Nephron (organoid): ENCODE data around the gene RHCG.

Experiments
- H3K27ac Mint-ChIP-seq, 3 experiments: 2 replicates each; pipeline ENCODE4 v1.8.0; 2020; ENCODE audit warnings: mixed read lengths in 3 of 3, mild to moderate bottlenecking in 2 of 3, moderate library complexity in 1 of 3
- H3K27me3 Mint-ChIP-seq: 2 replicates; pipeline ENCODE4 v1.8.0; 2021; ENCODE audit warnings: low read depth, mild to moderate bottlenecking, moderate library complexity, mixed read lengths
- H3K36me3 Mint-ChIP-seq: 2 replicates; pipeline ENCODE4 v1.8.0; 2020; ENCODE audit warnings: low read depth, mixed read lengths
- H3K4me1 Mint-ChIP-seq: 2 replicates; pipeline ENCODE4 v1.8.0; 2020; ENCODE audit warnings: mixed read lengths
- H3K4me3 Mint-ChIP-seq, 3 experiments: 2 replicates each; pipeline ENCODE4 v1.8.0; 2020; ENCODE audit warnings: mild to moderate bottlenecking in 3 of 3, mixed read lengths in 3 of 3, moderate library complexity in 2 of 3
- H3K9me3 Mint-ChIP-seq: 2 replicates; pipeline ENCODE4 v1.8.0; 2020; ENCODE audit warnings: mixed read lengths
- TF ChIP-seq, protein P1 (sequence below), 3 experiments: fragments of 200-600 bp; sonication (generic); IDR thresholded peaks; one replicate each; pipeline ENCODE4 v1.5.0; 2021; ENCODE audit warnings: antibody characterized with exemption in 3 of 3; ENCODE audit not compliant: unreplicated experiment in 3 of 3

RHCG gene

DNA sequence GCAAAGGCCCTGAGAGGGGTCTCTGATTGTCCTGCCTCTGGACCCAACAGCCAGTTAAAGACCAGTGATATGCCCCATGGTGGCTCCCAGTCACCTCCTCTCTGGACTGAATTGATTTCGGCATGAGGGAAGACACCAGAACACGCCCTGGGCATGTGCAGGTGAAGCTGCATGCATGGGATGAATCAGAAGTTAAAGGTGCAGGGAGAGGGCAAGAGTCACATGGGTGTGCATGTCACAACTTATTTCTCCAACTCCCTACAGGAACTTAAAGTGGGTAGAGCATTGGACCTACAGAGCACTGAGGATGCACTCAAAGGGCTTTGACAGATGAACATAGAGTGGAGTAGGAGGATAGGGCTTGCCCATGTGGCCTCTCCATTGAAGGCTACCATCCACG lies 16.9 kb upstream of the RHCG start:
- Mint-ChIP-seq H3K4me1 (no peaks in the 10 kb centered on the region), H3K36me3 (no peaks in the 10 kb centered on the region), H3K27me3 (peaks cover 62% of the 10 kb centered on the region), H3K4me3 (no peak overlapping the region), H3K27ac (no peak overlapping the region), H3K9me3 (no peaks in the 10 kb centered on the region)
- TF ChIP-seq, protein P1, sequence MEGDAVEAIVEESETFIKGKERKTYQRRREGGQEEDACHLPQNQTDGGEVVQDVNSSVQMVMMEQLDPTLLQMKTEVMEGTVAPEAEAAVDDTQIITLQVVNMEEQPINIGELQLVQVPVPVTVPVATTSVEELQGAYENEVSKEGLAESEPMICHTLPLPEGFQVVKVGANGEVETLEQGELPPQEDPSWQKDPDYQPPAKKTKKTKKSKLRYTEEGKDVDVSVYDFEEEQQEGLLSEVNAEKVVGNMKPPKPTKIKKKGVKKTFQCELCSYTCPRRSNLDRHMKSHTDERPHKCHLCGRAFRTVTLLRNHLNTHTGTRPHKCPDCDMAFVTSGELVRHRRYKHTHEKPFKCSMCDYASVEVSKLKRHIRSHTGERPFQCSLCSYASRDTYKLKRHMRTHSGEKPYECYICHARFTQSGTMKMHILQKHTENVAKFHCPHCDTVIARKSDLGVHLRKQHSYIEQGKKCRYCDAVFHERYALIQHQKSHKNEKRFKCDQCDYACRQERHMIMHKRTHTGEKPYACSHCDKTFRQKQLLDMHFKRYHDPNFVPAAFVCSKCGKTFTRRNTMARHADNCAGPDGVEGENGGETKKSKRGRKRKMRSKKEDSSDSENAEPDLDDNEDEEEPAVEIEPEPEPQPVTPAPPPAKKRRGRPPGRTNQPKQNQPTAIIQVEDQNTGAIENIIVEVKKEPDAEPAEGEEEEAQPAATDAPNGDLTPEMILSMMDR (IDR thresholded peaks at IDR 0.05; ENCODE audit: unreplicated experiment in 3 of 3), result no peak

- H3K9me3 Mint-ChIP-seq, result no peaks in the 10 kb centered on the region
- peaks cover 62% of the 10 kb centered on the region for H3K27me3 Mint-ChIP-seq
- TF ChIP-seq, protein P1 (IDR thresholded peaks at IDR 0.05; ENCODE audit: unreplicated experiment in 3 of 3), result no peak
- H3K36me3 Mint-ChIP-seq, result no peaks in the 10 kb centered on the region
- H3K27ac Mint-ChIP-seq, result no peak overlapping the region
- H3K4me3 Mint-ChIP-seq, result no peak overlapping the region
- no peaks in the 10 kb centered on the region for H3K4me1 Mint-ChIP-seq
Observed at GRCh38 chr15:89512631-89513030, 16.2 kb upstream of the RHCG start.

- H3K4me3 Mint-ChIP-seq, result no peak overlapping the region
- H3K9me3 Mint-ChIP-seq, result no peaks in the 10 kb centered on the region
Observed at GRCh38 chr15:89506026-89506686, 9.8 kb upstream of the RHCG start.

GRCh38 chr15:89504166-89504565 lies 7.8 kb upstream of the RHCG start:
- Mint-ChIP-seq H3K27ac (no peak overlapping the region), H3K27me3 (peaks cover 46% of the 10 kb centered on the region), H3K4me1 (no peaks in the 10 kb centered on the region)

More at GRCh38 chr15:89506026-89506686, 9.8 kb upstream of the RHCG start:
- Mint-ChIP-seq H3K27ac (no peak overlapping the region), H3K36me3 (no peaks in the 10 kb centered on the region), H3K4me1 (no peaks in the 10 kb centered on the region), H3K27me3 (peaks cover 46% of the 10 kb centered on the region)
- TF ChIP-seq, protein P1 (IDR thresholded peaks at IDR 0.05; ENCODE audit: unreplicated experiment in 3 of 3), result no peak

DNA sequence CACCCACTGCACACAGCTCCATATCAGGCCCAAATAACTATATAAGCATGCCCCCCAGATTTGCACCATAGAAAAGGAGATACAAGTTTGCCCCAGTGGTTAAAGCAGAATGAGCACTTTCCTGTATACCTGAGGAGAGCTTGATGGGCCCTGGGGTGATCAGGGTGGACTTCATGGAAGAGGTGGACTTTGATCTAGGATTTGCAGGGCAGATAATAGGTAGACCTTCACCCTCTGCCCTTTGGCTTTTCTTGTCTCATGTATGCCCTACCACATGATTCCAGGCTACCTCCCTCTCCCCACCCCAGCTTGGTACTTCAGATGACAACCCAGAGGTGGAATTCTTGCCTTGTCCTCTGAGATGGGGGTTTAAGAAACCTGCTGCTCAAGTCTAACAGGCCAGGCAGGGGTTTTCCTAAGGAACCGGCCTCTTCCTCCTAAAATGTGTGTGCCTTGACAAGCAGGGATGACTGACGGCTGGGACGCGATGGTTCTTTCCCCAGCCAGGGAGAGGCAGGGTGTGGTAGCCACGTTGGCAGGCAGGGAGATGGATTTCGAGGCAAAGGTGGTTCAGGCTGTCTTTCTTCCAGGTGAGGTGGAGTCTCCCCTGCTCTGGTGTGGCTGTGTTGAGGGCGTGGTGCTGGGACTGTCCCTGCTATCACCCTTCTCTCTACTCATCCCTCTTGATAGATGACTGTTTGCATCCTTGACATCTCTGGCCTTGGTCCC lies 6.6 kb upstream of the RHCG start:
- Mint-ChIP-seq H3K36me3 (no peaks in the 10 kb centered on the region), H3K4me1 (no peaks in the 10 kb centered on the region), H3K27ac (no peak overlapping the region), H3K27me3 (peaks cover 57% of the 10 kb centered on the region), H3K9me3 (no peaks in the 10 kb centered on the region), H3K4me3 (no peak overlapping the region)
- TF ChIP-seq, protein P1 (IDR thresholded peaks at IDR 0.05; ENCODE audit: unreplicated experiment in 3 of 3), result no peak

More at GRCh38 chr15:89504166-89504565, 7.8 kb upstream of the RHCG start:
- H3K9me3 Mint-ChIP-seq, result no peaks in the 10 kb centered on the region
- TF ChIP-seq, protein P1 (IDR thresholded peaks at IDR 0.05; ENCODE audit: unreplicated experiment in 3 of 3), result no peak
- H3K4me3 Mint-ChIP-seq, result no peak overlapping the region
- no peaks in the 10 kb centered on the region for H3K36me3 Mint-ChIP-seq
